Measurements from ENCODE around the gene ABCA7. TPM values are rescaled to one million over a fixed set of nuclear protein-coding genes. Genes with fewer than 3 reads are reported as not detected.

Gene ABCA7
- total RNA-seq, 4 donors from 2014 or later, result 6.0 to 20.0 (median 15.0) TPM

- Histone ChIP-seq H3K9me3 (no peaks in the 10 kb centered on the region), H3K36me3 (peaks cover 0 to 22% of the 10 kb centered on the region in 2 donors), H3K4me1 (peaks cover 15 to 29% of the 10 kb centered on the region in 2 donors), H3K27me3 (no peaks in the 10 kb centered on the region), H3K27ac (peak overlapping the region in 3 of 4 donors; percentile 40 to 62 (median 48)), H3K4me3 (no peak overlapping the region)
- intact Hi-C loops (cut with DNase I; ENCODE audit: low total_unique reads) (loop anchor here (10.0 kb wide), 1 partner anchor 956 kb away; no protein-coding TSS in a partner anchor), in situ Hi-C loops (cut with MboI; ENCODE audit: low sequenced_read_pairs in 4 of 4) (no loop called here)
- ATAC-seq, result no peak
- DNase-seq, result peak in 1 of 2 donors; percentile 46
- no peak for TF ChIP-seq CTCF (IDR thresholded peaks at IDR 0.05 in 4 of 5, conservative IDR thresholded peaks at IDR 0.05 in 1 of 5)
These were observed 69.2 kb downstream of the ABCA7 start for GRCh38 chr19:1109032-1109551.

DNA sequence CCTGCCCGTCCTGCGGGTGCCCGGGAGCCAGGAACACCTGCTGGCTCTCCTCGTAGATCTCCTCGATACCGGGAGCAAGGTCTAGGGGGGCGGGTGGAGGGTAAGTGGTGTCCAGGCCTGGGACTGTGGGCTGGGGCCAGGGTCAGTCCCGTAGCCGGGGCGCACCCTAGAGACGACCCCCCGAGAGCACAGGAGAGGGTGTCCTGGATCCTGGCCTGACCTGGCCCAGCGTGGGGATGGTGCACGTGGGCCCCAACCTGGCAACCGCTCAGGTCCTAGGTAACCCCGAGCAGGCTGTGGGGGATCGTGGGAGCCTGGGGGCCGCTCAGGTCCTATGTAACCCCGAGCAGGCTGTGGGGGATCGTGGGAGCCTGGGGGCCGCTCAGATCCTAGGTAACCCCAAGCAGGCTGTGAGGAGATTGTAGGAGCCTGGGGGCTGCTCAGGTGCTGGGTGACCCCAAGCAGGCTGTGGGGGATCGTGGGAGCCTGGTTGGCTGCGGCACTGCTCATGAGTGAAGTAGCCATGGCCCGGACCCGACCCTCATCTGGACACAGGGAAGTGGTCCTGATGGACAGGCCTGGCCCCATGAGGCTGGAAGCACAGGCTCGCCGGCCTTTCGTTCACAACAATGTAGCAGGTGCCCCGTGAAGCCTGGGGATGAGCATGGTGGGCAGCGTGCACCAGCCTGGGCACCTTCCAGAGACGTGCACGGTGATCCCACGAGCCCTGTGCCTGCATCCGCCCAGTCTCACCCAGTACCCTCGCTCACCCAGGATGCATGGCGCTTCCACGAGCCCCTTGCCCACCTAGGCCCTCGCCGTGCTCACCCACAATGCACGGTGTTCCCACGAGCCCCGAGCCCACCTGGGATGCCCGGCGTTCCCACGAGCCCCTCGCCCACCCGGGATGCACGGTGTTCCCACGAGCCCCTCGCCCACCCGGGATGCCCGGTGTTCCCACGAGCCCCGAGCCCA lies 70.1 kb downstream of the ABCA7 start:
- Histone ChIP-seq H3K9me3 (no peaks in the 10 kb centered on the region), H3K36me3 (peaks cover 0 to 22% of the 10 kb centered on the region in 2 donors), H3K27ac (peak overlapping the region in 2 of 4 donors; percentile 48 to 62), H3K4me1 (peaks cover 14 to 28% of the 10 kb centered on the region in 2 donors), H3K27me3 (no peaks in the 10 kb centered on the region), H3K4me3 (no peak overlapping the region)
- in situ Hi-C loops (cut with MboI; ENCODE audit: low sequenced_read_pairs in 4 of 4), result loop anchor here in 1 of 4 donors (10.0 kb wide), 1 partner anchor 85 kb away; no protein-coding TSS in a partner anchor
- DNase-seq (no peak), ATAC-seq (no peak)
- intact Hi-C loops (cut with DNase I; ENCODE audit: low total_unique reads), result loop anchor here (5.0 to 10.0 kb wide), 3 partner anchors 42 to 955 kb away; no protein-coding TSS in a partner anchor
- TF ChIP-seq CTCF (IDR thresholded peaks at IDR 0.05 in 4 of 5, conservative IDR thresholded peaks at IDR 0.05 in 1 of 5), result no peak
- no peak for TF ChIP-seq POLR2A (IDR thresholded peaks at IDR 0.05)

DNA sequence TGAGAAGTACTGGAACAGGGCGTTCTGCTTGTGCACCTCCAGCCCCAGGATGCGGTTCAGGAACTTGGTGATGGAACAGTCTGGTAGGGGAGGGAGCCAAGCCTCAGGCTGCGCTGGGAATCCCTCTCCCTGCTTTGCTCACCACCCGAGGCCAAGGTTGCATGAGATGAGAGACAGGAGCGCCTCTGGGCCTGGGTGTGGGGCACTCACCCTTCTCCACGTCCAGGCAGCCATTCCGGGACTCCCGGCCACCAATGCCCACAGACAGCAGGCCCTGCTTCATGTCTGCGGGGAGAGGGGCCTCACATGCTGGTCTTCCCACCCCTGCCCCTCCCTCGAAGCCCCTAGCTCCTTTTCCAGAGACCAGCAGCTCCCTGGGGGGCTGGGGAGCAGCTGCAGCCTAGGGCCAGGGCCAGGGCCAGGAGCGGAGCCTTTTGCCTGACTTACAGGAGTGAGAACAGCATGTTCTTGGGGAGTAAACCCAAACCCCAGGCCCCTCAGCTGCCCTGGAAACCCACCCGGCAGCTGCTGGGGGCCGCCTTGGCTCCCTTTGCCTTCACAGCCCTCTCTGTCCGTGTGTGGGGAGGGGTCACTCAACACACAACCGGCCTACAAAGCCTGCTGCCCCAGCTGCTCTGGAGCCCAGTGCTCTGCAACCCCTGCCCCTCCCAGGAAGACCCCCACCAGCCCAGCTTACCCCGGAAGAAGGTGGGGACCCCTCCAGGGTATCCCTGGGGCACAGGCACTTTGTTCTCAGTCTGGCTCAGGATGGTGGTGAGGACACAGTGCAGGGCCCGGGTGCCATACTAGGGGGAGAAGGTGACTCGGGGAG lies 71.1 kb downstream of the ABCA7 start:
- Histone ChIP-seq H3K36me3 (peaks cover 0 to 28% of the 10 kb centered on the region in 2 donors), H3K4me3 (peak overlapping the region in 1 of 4 donors; percentile 25), H3K4me1 (peaks cover 7 to 17% of the 10 kb centered on the region in 2 donors), H3K27me3 (no peaks in the 10 kb centered on the region), H3K9me3 (no peaks in the 10 kb centered on the region), H3K27ac (peak overlapping the region; percentile 53 to 81 (median 80))
- ATAC-seq (no peak), DNase-seq (no peak)
- TF ChIP-seq CTCF (IDR thresholded peaks at IDR 0.05 in 4 of 5, conservative IDR thresholded peaks at IDR 0.05 in 1 of 5) (no peak), POLR2A (IDR thresholded peaks at IDR 0.05) (no peak)
- intact Hi-C loops (cut with DNase I; ENCODE audit: low total_unique reads), result loop anchor here (5.0 kb wide), 2 partner anchors 41 to 81 kb away; no protein-coding TSS in a partner anchor
- in situ Hi-C loops (cut with MboI; ENCODE audit: low sequenced_read_pairs in 4 of 4), result loop anchor here in 1 of 4 donors (10.0 kb wide), 1 partner anchor 84 kb away; no protein-coding TSS in a partner anchor

DNA sequence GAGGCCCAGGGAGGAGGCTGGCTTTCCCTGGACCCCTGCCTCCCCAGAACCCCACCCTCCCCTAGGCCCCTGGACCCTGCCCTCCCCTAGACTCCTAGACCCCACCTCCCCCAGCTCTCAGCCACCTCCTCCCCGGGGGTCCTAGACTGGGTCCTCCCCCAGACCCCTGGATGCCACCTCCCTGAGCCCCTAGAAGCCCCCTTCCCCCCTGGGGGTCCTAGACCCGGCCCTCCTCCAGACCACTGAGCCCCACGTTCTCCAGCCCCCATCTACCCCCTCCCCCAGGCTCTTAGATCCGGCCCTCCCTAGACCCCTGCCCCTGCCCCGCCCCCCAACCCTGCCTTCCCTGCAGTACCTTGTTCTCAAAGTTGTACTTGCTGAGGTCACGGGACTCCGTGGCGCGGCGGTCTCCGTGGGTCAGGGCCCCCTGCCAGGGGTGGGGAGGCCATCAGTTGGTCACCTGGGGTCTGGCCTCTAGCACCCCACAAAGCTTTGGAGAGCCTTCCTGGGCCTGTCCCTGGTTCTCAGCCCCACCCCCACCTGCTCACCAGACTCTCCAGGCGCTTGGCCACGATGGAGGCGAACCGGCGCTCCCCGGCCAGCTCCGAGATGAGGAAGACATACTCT lies 71.8 kb downstream of the ABCA7 start:
- Histone ChIP-seq H3K27me3 (no peaks in the 10 kb centered on the region), H3K36me3 (peaks cover 0 to 30% of the 10 kb centered on the region in 2 donors), H3K4me3 (peak overlapping the region in 1 of 4 donors; percentile 25), H3K4me1 (peaks cover 5 to 12% of the 10 kb centered on the region in 2 donors), H3K9me3 (no peaks in the 10 kb centered on the region), H3K27ac (peak overlapping the region; percentile 53 to 81 (median 80))
- intact Hi-C loops (cut with DNase I; ENCODE audit: low total_unique reads) (loop anchor here (5.0 kb wide), 2 partner anchors 41 to 81 kb away; no protein-coding TSS in a partner anchor), in situ Hi-C loops (cut with MboI; ENCODE audit: low sequenced_read_pairs in 4 of 4) (loop anchor here in 1 of 4 donors (10.0 kb wide), 1 partner anchor 83 kb away; no protein-coding TSS in a partner anchor)
- TF ChIP-seq POLR2A (IDR thresholded peaks at IDR 0.05) (no peak), CTCF (IDR thresholded peaks at IDR 0.05 in 4 of 5, conservative IDR thresholded peaks at IDR 0.05 in 1 of 5) (no peak)
- DNase-seq, result no peak
- peak in 1 of 2 donors; percentile 0 for ATAC-seq
